ENCODE measurements around the gene ATG4A.

The ATG4A gene

GRCh38 chrX:108167211-108167872 is 75.8 kb downstream of the ATG4A start:
- DNase-seq (ENCODE audit: extremely low read depth in 1 of 2, low read depth in 1 of 2): no peak

GRCh38 chrX:108168961-108169740 is 77.6 kb downstream of the ATG4A start:
- DNase-seq (ENCODE audit: extremely low read depth in 1 of 2, low read depth in 1 of 2): no peak

- DNase-seq (ENCODE audit: extremely low read depth in 1 of 2, low read depth in 1 of 2): no peak
Measured at GRCh38 chrX:108169768-108170167, 78.2 kb downstream of the ATG4A start.

GRCh38 chrX:108171671-108172070 is 80.1 kb downstream of the ATG4A start:
- DNase-seq (ENCODE audit: extremely low read depth in 1 of 2, low read depth in 1 of 2): no peak

- DNase-seq (ENCODE audit: extremely low read depth in 1 of 2, low read depth in 1 of 2): no peak
Measured at GRCh38 chrX:108173874-108174273, 82.3 kb downstream of the ATG4A start.

- no peak for DNase-seq (ENCODE audit: extremely low read depth in 1 of 2, low read depth in 1 of 2)
Measured at GRCh38 chrX:108177351-108178142, 86.0 kb downstream of the ATG4A start.

- no peak for DNase-seq (ENCODE audit: extremely low read depth in 1 of 2, low read depth in 1 of 2)
Measured at GRCh38 chrX:108178143-108178498, 86.5 kb downstream of the ATG4A start.

- DNase-seq (ENCODE audit: extremely low read depth in 1 of 2, low read depth in 1 of 2): no peak
Measured at GRCh38 chrX:108186811-108187210, 95.2 kb downstream of the ATG4A start.

GRCh38 chrX:108198420-108198819 is 106.8 kb downstream of the ATG4A start:
- DNase-seq (ENCODE audit: extremely low read depth in 1 of 2, low read depth in 1 of 2): no peak

GRCh38 chrX:108199041-108199440 is 107.5 kb downstream of the ATG4A start:
- DNase-seq (ENCODE audit: extremely low read depth in 1 of 2, low read depth in 1 of 2): no peak

GRCh38 chrX:108199691-108200090 is 108.1 kb downstream of the ATG4A start:
- no peak for DNase-seq (ENCODE audit: extremely low read depth in 1 of 2, low read depth in 1 of 2)

GRCh38 chrX:108203540-108203939 is 112.0 kb downstream of the ATG4A start:
- no peak for DNase-seq (ENCODE audit: extremely low read depth in 1 of 2, low read depth in 1 of 2)

All from stimulated activated CD8-positive, alpha-beta memory T cell treated with anti-CD3 and anti-CD28 coated beads, Interleukin-7, amount 100 ng/mL, for 48 hours (primary cell).